HS-27A (cell line): ENCODE data around the gene SCAF8.
"Not testable (repeated sequence)": the region's sequence is repeated elsewhere in the genome, so short reads cannot be mapped to it uniquely, and the experiment has no call there.

Experiments
- DNase-seq: peaks from one replicate; pipeline ENCODE4 v3.0.0-alpha.2; 2012; ENCODE audit warnings: low read depth, missing footprints

SCAF8 gene

GRCh38 chr6:154733626-154734382 lies 588 bp downstream of the SCAF8 start:
- peak; percentile 88 for DNase-seq

GRCh38 chr6:154736618-154737259 lies 3.5 kb downstream of the SCAF8 start:
- no peak for DNase-seq

GRCh38 chr6:154737424-154737823 lies 4.2 kb downstream of the SCAF8 start:
- no peak for DNase-seq

- DNase-seq, result no peak
Observed at GRCh38 chr6:154738551-154738961, 5.3 kb downstream of the SCAF8 start.

GRCh38 chr6:154740658-154741057 lies 7.4 kb downstream of the SCAF8 start:
- DNase-seq, result no peak

GRCh38 chr6:154742891-154743290 lies 9.7 kb downstream of the SCAF8 start:
- no peak for DNase-seq

GRCh38 chr6:154744029-154744745 lies 11.0 kb downstream of the SCAF8 start:
- DNase-seq, result not testable (repeated sequence)

GRCh38 chr6:154745243-154745642 lies 12.0 kb downstream of the SCAF8 start:
- no peak for DNase-seq

GRCh38 chr6:154749341-154749740 lies 16.1 kb downstream of the SCAF8 start:
- DNase-seq, result no peak

GRCh38 chr6:154751011-154751800 lies 18.0 kb downstream of the SCAF8 start:
- no peak for DNase-seq

- DNase-seq, result no peak
Observed at GRCh38 chr6:154752022-154752421, 18.8 kb downstream of the SCAF8 start.

GRCh38 chr6:154754152-154754551 lies 20.9 kb downstream of the SCAF8 start:
- no peak for DNase-seq

- no peak for DNase-seq
Observed at GRCh38 chr6:154757352-154758050, 24.3 kb downstream of the SCAF8 start.

- DNase-seq, result no peak
Observed at GRCh38 chr6:154758125-154758524, 24.9 kb downstream of the SCAF8 start.

GRCh38 chr6:154763650-154764049 lies 30.4 kb downstream of the SCAF8 start:
- no peak for DNase-seq

GRCh38 chr6:154765273-154765672 lies 32.1 kb downstream of the SCAF8 start:
- DNase-seq, result no peak

GRCh38 chr6:154766288-154766687 lies 33.1 kb downstream of the SCAF8 start:
- no peak for DNase-seq

GRCh38 chr6:154767003-154767723 lies 33.9 kb downstream of the SCAF8 start:
- no peak for DNase-seq

GRCh38 chr6:154768280-154768679 lies 35.1 kb downstream of the SCAF8 start:
- no peak for DNase-seq

- DNase-seq, result no peak
Observed at GRCh38 chr6:154773610-154774089, 40.4 kb downstream of the SCAF8 start.

GRCh38 chr6:154779157-154779556 lies 45.9 kb downstream of the SCAF8 start:
- not testable (repeated sequence) for DNase-seq
